ENCODE results near the gene DYNC1I1.

DYNC1I1 gene

DNA sequence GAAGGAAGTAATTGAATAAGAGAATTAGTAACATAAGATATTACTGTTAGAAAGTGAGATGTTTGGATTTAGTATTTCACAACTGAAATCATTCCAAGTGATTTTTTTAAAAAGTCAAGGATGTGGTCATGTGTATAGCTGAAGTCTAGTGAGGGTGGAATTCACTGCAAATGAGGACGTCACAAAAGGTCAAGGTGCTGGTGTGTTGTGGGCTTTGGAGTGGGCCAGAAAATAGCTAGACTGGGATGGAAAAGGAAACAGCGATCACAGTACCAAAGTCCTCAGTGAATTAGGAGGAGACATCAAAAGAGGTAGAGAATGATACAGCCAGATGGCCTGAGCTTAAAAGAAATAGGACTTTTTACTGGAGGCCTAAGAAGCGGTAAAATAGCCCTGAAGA lies 272.8 kb downstream of the DYNC1I1 start:
- Histone ChIP-seq H4K20me1 (no peaks in the 10 kb centered on the region), H3K27ac (no peak overlapping the region), H3K9me3 (replicated peaks in 1 of 11) (no peaks in the 10 kb centered on the region), H3K27me3 (no peaks in the 10 kb centered on the region), H3K9ac (no peak overlapping the region), H3K36me3 (no peaks in the 10 kb centered on the region), H3K4me1 (no peaks in the 10 kb centered on the region), H3K4me3 (no peak overlapping the region), H3K4me2 (no peak overlapping the region)
- TF ChIP-seq Cebpa-rat (IDR thresholded peaks at IDR 0.05), result no peak

DNA sequence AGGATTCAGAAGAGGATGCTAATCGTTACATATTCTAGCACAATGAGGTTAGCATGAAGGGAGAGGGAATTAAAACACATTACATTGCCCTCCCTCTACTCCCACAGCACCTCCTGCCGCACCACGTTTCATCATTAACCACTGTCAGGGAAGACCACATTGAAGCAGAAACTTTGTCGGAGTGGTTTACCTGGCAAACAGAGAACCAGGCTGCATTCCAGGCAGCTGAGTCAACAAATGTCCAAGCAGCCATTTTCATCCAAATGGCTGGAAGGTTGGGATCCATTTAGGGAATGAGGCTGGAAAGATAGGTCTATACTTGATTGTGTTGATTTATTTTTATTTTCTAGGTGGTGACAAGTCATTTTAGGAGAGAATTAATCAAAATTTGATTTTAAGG lies 273.6 kb downstream of the DYNC1I1 start:
- no peak for TF ChIP-seq Cebpa-rat (IDR thresholded peaks at IDR 0.05)
- no peak overlapping the region for H3K4me3 ChIP-seq
- H3K36me3 ChIP-seq, result no peaks in the 10 kb centered on the region
- H3K9ac ChIP-seq, result no peak overlapping the region
- H3K27me3 ChIP-seq, result no peaks in the 10 kb centered on the region
- H3K4me2 ChIP-seq, result no peak overlapping the region
- no peaks in the 10 kb centered on the region for H3K4me1 ChIP-seq
- H3K9me3 ChIP-seq (replicated peaks in 1 of 11), result no peaks in the 10 kb centered on the region
- H3K27ac ChIP-seq, result no peak overlapping the region
- H4K20me1 ChIP-seq, result no peaks in the 10 kb centered on the region

- no peak overlapping the region for H3K27ac ChIP-seq
- no peaks in the 10 kb centered on the region for H3K4me1 ChIP-seq
- H4K20me1 ChIP-seq, result no peaks in the 10 kb centered on the region
- no peak for TF ChIP-seq Cebpa-rat (IDR thresholded peaks at IDR 0.05)
- H3K4me3 ChIP-seq, result no peak overlapping the region
- H3K9me3 ChIP-seq (replicated peaks in 1 of 11), result no peaks in the 10 kb centered on the region
- H3K27me3 ChIP-seq, result no peaks in the 10 kb centered on the region
- H3K9ac ChIP-seq, result no peak overlapping the region
- no peak overlapping the region for H3K4me2 ChIP-seq
- no peaks in the 10 kb centered on the region for H3K36me3 ChIP-seq
Measured at GRCh38 chr7:96052289-96052688, 279.9 kb downstream of the DYNC1I1 start.

DNA sequence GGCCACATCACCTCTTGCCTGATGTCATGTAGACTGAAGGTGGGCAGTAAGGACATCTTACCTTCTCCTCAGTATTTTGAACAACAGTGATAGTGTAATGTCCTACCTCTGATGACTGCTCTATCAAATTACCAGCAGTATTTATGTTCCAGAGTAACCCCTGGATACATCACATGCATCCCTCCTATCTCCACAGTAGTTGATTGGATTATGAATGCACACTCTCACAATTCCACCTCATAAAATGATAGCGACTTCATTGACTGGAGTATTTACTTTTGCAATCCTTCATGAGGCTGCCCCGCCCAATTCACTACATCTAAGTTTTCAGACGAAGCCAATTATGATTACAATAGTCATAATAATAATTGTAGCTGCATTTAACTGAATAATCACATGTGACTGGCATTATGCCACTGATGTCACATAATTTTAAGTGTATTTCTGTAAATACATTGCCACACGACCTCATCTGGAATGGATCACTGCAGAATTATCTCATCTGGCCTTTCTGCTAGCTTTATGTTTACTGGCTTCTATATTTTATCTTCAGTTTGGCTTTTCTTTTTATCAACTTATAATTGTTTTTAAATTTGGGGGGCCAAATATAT lies 280.6 kb downstream of the DYNC1I1 start:
- H3K9ac ChIP-seq, result no peak overlapping the region
- H3K4me1 ChIP-seq, result no peaks in the 10 kb centered on the region
- no peak overlapping the region for H3K27ac ChIP-seq
- H3K4me2 ChIP-seq, result no peak overlapping the region
- no peaks in the 10 kb centered on the region for H3K27me3 ChIP-seq
- no peaks in the 10 kb centered on the region for H3K36me3 ChIP-seq
- no peaks in the 10 kb centered on the region for H3K9me3 ChIP-seq (replicated peaks in 1 of 11)
- H4K20me1 ChIP-seq, result no peaks in the 10 kb centered on the region
- TF ChIP-seq Cebpa-rat (IDR thresholded peaks at IDR 0.05), result no peak
- H3K4me3 ChIP-seq, result no peak overlapping the region

DNA sequence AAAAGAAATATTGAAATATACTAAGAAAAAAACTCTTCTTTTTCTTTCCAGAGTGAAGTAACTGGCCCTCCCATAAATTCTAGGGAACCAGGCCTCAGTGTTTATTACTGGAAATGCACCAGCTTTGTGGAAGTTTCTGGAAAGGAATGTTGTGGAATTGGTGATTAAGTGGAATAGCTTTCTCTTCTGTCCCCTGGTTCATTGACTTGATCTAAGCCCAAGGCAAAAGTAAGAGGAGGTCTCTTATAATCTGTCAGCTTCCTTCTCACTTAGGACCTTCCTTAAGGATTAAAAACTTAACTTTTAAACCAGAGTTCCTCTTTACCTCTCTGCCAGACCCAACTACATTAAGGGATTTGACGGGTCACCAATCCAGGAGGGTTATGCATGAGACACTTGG lies 283.4 kb downstream of the DYNC1I1 start:
- Histone ChIP-seq H3K9me3 (replicated peaks in 1 of 11) (no peaks in the 10 kb centered on the region), H4K20me1 (no peaks in the 10 kb centered on the region), H3K27me3 (no peaks in the 10 kb centered on the region), H3K9ac (no peak overlapping the region), H3K4me2 (no peak overlapping the region), H3K4me1 (no peaks in the 10 kb centered on the region), H3K4me3 (no peak overlapping the region), H3K27ac (no peak overlapping the region), H3K36me3 (no peaks in the 10 kb centered on the region)
- TF ChIP-seq Cebpa-rat (IDR thresholded peaks at IDR 0.05), result no peak

DNA sequence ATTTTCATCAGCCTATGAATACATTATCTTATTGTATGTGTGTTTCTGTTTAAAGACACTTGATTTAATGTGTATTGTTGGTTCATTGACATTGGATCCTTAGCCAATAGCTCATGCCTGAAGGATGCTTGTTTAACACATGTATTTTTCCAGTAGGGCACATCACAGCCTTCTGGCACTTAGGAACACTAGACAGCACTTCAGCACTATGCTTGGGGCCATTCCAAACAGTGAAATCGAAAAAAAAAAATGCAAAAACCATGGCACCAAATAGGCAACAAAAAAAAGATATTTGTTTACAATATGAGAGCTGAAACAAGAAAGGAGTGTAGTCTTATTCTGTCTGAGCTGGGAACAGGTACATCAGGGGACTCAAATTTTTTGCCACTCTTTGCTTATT lies 286.7 kb downstream of the DYNC1I1 start:
- Histone ChIP-seq H3K4me1 (no peaks in the 10 kb centered on the region), H3K27me3 (no peaks in the 10 kb centered on the region), H3K4me2 (no peak overlapping the region), H3K27ac (no peak overlapping the region), H3K9me3 (replicated peaks in 1 of 11) (no peaks in the 10 kb centered on the region), H4K20me1 (no peaks in the 10 kb centered on the region), H3K9ac (no peak overlapping the region), H3K4me3 (no peak overlapping the region), H3K36me3 (no peaks in the 10 kb centered on the region)
- no peak for TF ChIP-seq Cebpa-rat (IDR thresholded peaks at IDR 0.05)

- Histone ChIP-seq H3K4me3 (no peak overlapping the region), H3K4me1 (no peaks in the 10 kb centered on the region), H3K36me3 (no peaks in the 10 kb centered on the region), H3K27ac (no peak overlapping the region), H3K9me3 (replicated peaks in 1 of 11) (no peaks in the 10 kb centered on the region), H3K9ac (no peak overlapping the region), H4K20me1 (no peaks in the 10 kb centered on the region), H3K27me3 (no peaks in the 10 kb centered on the region), H3K4me2 (no peak overlapping the region)
- no peak for TF ChIP-seq Cebpa-rat (IDR thresholded peaks at IDR 0.05)
Measured at GRCh38 chr7:96061009-96061408, 288.7 kb downstream of the DYNC1I1 start.

DNA sequence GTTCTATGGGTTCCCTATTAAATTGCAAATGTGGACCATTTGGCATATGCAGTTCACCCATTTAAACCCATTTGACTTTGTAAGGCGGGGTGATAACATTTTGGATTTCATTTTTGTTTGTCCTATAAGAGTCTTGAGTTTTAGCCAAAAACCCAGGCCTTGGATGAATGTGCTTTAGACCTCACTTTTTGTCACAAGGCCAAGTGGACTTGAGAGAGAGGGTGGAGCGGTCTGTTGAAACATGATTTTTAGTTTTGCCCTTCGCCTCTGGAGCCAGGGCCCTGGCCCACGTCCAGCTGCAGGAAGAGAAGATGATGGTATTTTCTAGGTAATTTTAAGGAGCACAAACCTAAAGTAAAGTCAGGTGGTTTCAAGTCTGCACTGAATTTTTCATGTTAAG lies 289.5 kb downstream of the DYNC1I1 start:
- Histone ChIP-seq H3K4me1 (no peaks in the 10 kb centered on the region), H3K9me3 (replicated peaks in 1 of 11) (no peaks in the 10 kb centered on the region), H3K36me3 (no peaks in the 10 kb centered on the region), H3K27ac (no peak overlapping the region), H3K4me3 (no peak overlapping the region), H3K27me3 (no peaks in the 10 kb centered on the region), H3K9ac (no peak overlapping the region), H3K4me2 (no peak overlapping the region), H4K20me1 (no peaks in the 10 kb centered on the region)
- no peak for TF ChIP-seq Cebpa-rat (IDR thresholded peaks at IDR 0.05)

DNA sequence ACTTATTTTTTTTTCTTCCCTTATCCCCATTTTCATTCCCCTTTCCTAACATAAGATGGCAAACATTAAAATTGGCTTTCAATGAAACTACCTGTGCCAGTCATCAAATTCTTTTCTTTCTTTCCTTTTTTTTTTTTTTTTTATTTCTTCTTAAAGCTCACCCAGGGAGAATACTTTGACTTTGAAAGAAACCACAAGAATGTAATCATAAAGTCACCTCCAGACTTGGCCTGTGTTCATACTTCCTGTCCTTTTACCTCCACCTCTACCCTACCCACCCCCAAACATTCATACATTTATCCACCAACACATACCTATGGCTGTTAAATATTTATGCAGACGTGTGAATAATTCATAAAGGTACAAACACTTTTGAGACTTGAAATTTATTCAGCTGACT lies 295.0 kb downstream of the DYNC1I1 start:
- no peak for TF ChIP-seq Cebpa-rat (IDR thresholded peaks at IDR 0.05)
- no peaks in the 10 kb centered on the region for H4K20me1 ChIP-seq
- H3K9me3 ChIP-seq (replicated peaks in 1 of 11), result no peaks in the 10 kb centered on the region
- no peaks in the 10 kb centered on the region for H3K4me1 ChIP-seq
- H3K4me3 ChIP-seq, result no peak overlapping the region
- no peaks in the 10 kb centered on the region for H3K27me3 ChIP-seq
- no peak overlapping the region for H3K27ac ChIP-seq
- no peak overlapping the region for H3K9ac ChIP-seq
- H3K36me3 ChIP-seq, result no peaks in the 10 kb centered on the region
- no peak overlapping the region for H3K4me2 ChIP-seq

- Histone ChIP-seq H4K20me1 (no peaks in the 10 kb centered on the region), H3K9me3 (replicated peaks in 1 of 11) (no peaks in the 10 kb centered on the region), H3K9ac (no peak overlapping the region), H3K36me3 (no peaks in the 10 kb centered on the region), H3K4me2 (no peak overlapping the region), H3K4me1 (no peaks in the 10 kb centered on the region), H3K4me3 (no peak overlapping the region), H3K27ac (no peak overlapping the region), H3K27me3 (no peaks in the 10 kb centered on the region)
- no peak for TF ChIP-seq Cebpa-rat (IDR thresholded peaks at IDR 0.05)
Measured at GRCh38 chr7:96069401-96069800, 297.0 kb downstream of the DYNC1I1 start.

Data from BLaER1 treated with 17β-estradiol and CSF1 and Interleukin-3, amounts not matched to agents 10 nM and 100 nM (cell line).